H1 (cell line): Measurements from ENCODE around the gene MAPK1.

Experiments
- CHD2 ChIP-seq: IDR thresholded peaks from 2 replicates; pipeline ENCODE4 v1.6.1; 2012; ENCODE audit warnings: low read length, improper control_type of control experiment
- CTCF ChIP-seq, 3 experiments: IDR thresholded peaks; 1 replicate in 2 of 3; 2 replicates in 1 of 3; pipeline versions ENCODE4 v1.5.1 to v1.6.1; 2011; ENCODE audit warnings: low read length in 3 of 3, mild to moderate bottlenecking in 3 of 3, inconsistent platforms in 2 of 3, low read depth in 1 of 3, moderate library complexity in 1 of 3; ENCODE audit not compliant: insufficient read depth in 1 of 3; ENCODE audit errors: control extremely low read depth in 1 of 3
- GABPA ChIP-seq: IDR thresholded peaks from 2 replicates; pipeline ENCODE4 v1.6.1; 2011; ENCODE audit warnings: mild to moderate bottlenecking, low read length, moderate library complexity, borderline replicate concordance; ENCODE audit not compliant: insufficient read depth
- KDM5A ChIP-seq: fragments of 200-600 bp; IDR thresholded peaks from 2 replicates; pipeline ENCODE4 v1.7.1; 2012; ENCODE audit warnings: mild to moderate bottlenecking, low read length, inconsistent platforms, mixed read lengths
- PHF8 ChIP-seq: fragments of 200-600 bp; sonication (generic); conservative IDR thresholded peaks from 2 replicates; pipeline ENCODE4 v1.7.1; 2012; ENCODE audit warnings: low read depth, mild to moderate bottlenecking, inconsistent platforms, low read length, moderate library complexity
- TBP ChIP-seq: IDR thresholded peaks from 2 replicates; pipeline ENCODE4 v1.6.1; 2011; ENCODE audit warnings: low read depth, low read length, improper control_type of control experiment
- TF ChIP-seq, protein P1 (sequence below): IDR thresholded peaks from 2 replicates; pipeline ENCODE4 v1.6.1; 2011; ENCODE audit warnings: low read depth, mild to moderate bottlenecking, low read length; ENCODE audit not compliant: insufficient read depth

GRCh38 chr22:21718499-21718898, 148.9 kb downstream of the MAPK1 start:
- no peak for TF ChIP-seq CTCF (IDR thresholded peaks at IDR 0.05; ENCODE audit: control extremely low read depth in 1 of 3, insufficient read depth in 1 of 3, low read depth in 1 of 3, low read length in 3 of 3)
- TF ChIP-seq, protein P1, sequence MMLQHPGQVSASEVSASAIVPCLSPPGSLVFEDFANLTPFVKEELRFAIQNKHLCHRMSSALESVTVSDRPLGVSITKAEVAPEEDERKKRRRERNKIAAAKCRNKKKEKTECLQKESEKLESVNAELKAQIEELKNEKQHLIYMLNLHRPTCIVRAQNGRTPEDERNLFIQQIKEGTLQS, result no peak
- TF ChIP-seq PHF8, result no peak
- TF ChIP-seq KDM5A, result no peak
- no peak for TF ChIP-seq CHD2
- no peak for TF ChIP-seq GABPA
- TF ChIP-seq TBP, result no peak
